KOPT-K1 (cell line): ENCODE measurements around the gene PRR5L.
A peak's percentile ranks its signal among the peaks of the same experiment; 100 is the strongest.

Experiments
- H3K27ac ChIP-seq: fragments of 200-600 bp; sonication (generic); 2 replicates; pipeline ENCODE4 v1.5.1; 2016; ENCODE audit warnings: antibody characterized with exemption, mild to moderate bottlenecking, low read depth, low read length; ENCODE audit not compliant: poor library complexity, severe bottlenecking
- H3K36me3 ChIP-seq: fragments of 200-600 bp; sonication (generic); 2 replicates; pipeline ENCODE4 v1.5.1; 2017; ENCODE audit warnings: antibody characterized with exemption, mild to moderate bottlenecking, low read length, moderate library complexity; ENCODE audit not compliant: insufficient read depth
- H3K9me3 ChIP-seq: fragments of 200-600 bp; sonication (generic); 2 replicates; pipeline ENCODE4 v1.5.1; 2017; ENCODE audit warnings: antibody characterized with exemption, low read length, mild to moderate bottlenecking; ENCODE audit not compliant: insufficient read depth, poor library complexity, severe bottlenecking

The PRR5L gene

GRCh38 chr11:36268337-36268985 lies 27.6 kb upstream of the PRR5L start:
- no peaks in the 10 kb centered on the region for H3K9me3 ChIP-seq
- H3K27ac ChIP-seq, result no peak overlapping the region
- H3K36me3 ChIP-seq, result peaks cover 8% of the 10 kb centered on the region; the same call in 1 of the 2 replicates

GRCh38 chr11:36270701-36271100 lies 25.4 kb upstream of the PRR5L start:
- no peaks in the 10 kb centered on the region for H3K9me3 ChIP-seq
- H3K36me3 ChIP-seq, result peaks cover 19% of the 10 kb centered on the region
- no peak overlapping the region for H3K27ac ChIP-seq

GRCh38 chr11:36271794-36272407 lies 24.2 kb upstream of the PRR5L start:
- H3K36me3 ChIP-seq, result peaks cover 24% of the 10 kb centered on the region
- no peak overlapping the region for H3K27ac ChIP-seq
- no peaks in the 10 kb centered on the region for H3K9me3 ChIP-seq

GRCh38 chr11:36273110-36273509 lies 23.0 kb upstream of the PRR5L start:
- H3K9me3 ChIP-seq, result no peaks in the 10 kb centered on the region
- peaks cover 29% of the 10 kb centered on the region for H3K36me3 ChIP-seq
- H3K27ac ChIP-seq, result no peak overlapping the region

- H3K9me3 ChIP-seq, result no peaks in the 10 kb centered on the region
- H3K36me3 ChIP-seq, result peaks cover 29% of the 10 kb centered on the region
- no peak overlapping the region for H3K27ac ChIP-seq
Observed at GRCh38 chr11:36274414-36274813, 21.7 kb upstream of the PRR5L start.

- peaks cover 6% of the 10 kb centered on the region for H3K9me3 ChIP-seq
- no peak overlapping the region for H3K27ac ChIP-seq
- peaks cover 21% of the 10 kb centered on the region for H3K36me3 ChIP-seq
Observed at GRCh38 chr11:36278531-36279282, 17.4 kb upstream of the PRR5L start.

GRCh38 chr11:36280531-36280930 lies 15.6 kb upstream of the PRR5L start:
- H3K27ac ChIP-seq, result no peak overlapping the region
- H3K9me3 ChIP-seq, result peaks cover 6% of the 10 kb centered on the region
- peaks cover 10% of the 10 kb centered on the region for H3K36me3 ChIP-seq

GRCh38 chr11:36281850-36282249 lies 14.2 kb upstream of the PRR5L start:
- Histone ChIP-seq H3K9me3 (peaks cover 6% of the 10 kb centered on the region), H3K27ac (no peak overlapping the region), H3K36me3 (peaks cover 5% of the 10 kb centered on the region; the same call in 1 of the 2 replicates)

- H3K36me3 ChIP-seq, result no peaks in the 10 kb centered on the region; the same call in 1 of the 2 replicates
- H3K9me3 ChIP-seq, result peaks cover 6% of the 10 kb centered on the region
- no peak overlapping the region for H3K27ac ChIP-seq
Observed at GRCh38 chr11:36282926-36283325, 13.2 kb upstream of the PRR5L start.

- no peaks in the 10 kb centered on the region for H3K9me3 ChIP-seq
- no peaks in the 10 kb centered on the region for H3K36me3 ChIP-seq
- peak overlapping the region; percentile 30 for H3K27ac ChIP-seq
Observed at GRCh38 chr11:36288442-36289225, 7.5 kb upstream of the PRR5L start.

- peak within 1 kb of the TSS; percentile 30 for H3K27ac ChIP-seq
- no peaks in the 10 kb centered on the region for H3K9me3 ChIP-seq
- H3K36me3 ChIP-seq, result no peaks in the 10 kb centered on the region
Observed at GRCh38 chr11:36289226-36289852, 6.7 kb upstream of the PRR5L start, which contains the start of gene COMMD9. Gene COMMD9 (minus strand): TSS chr11:36289424. CDS start chr11:36289412, 12 bp downstream.

- H3K27ac ChIP-seq, result no peak overlapping the region
Observed at GRCh38 chr11:36292311-36292722, 3.8 kb upstream of the PRR5L start.

GRCh38 chr11:36296884-36297543 lies 926 bp downstream of the PRR5L start:
- Histone ChIP-seq H3K9me3 (no peaks in the 10 kb centered on the region), H3K36me3 (no peaks in the 10 kb centered on the region), H3K27ac (no peak overlapping the region)

More at GRCh38 chr11:36292311-36292722, 3.8 kb upstream of the PRR5L start:
- H3K36me3 ChIP-seq, result no peaks in the 10 kb centered on the region
- H3K9me3 ChIP-seq, result no peaks in the 10 kb centered on the region

GRCh38 chr11:36300650-36301049 lies 4.6 kb downstream of the PRR5L start:
- Histone ChIP-seq H3K36me3 (no peaks in the 10 kb centered on the region), H3K9me3 (no peaks in the 10 kb centered on the region), H3K27ac (no peak overlapping the region)
